Stimulated activated CD8-positive, alpha-beta memory T cell treated with anti-CD3 and anti-CD28 coated beads, Interleukin-7, amount 100 ng/mL, for 1 hour (primary cell): ENCODE measurements around the gene WNT3.

ENCODE experiments used
- DNase-seq, 2 donors: peaks; one replicate each; pipeline ENCODE4 v3.0.0-alpha.2; 2020; ENCODE audit warnings: low read depth in 2 of 2

WNT3 gene

GRCh38 chr17:46836500-46836899 is 18.0 kb upstream of the WNT3 start:
- DNase-seq = no peak

GRCh38 chr17:46834846-46835245 is 16.4 kb upstream of the WNT3 start:
- DNase-seq = no peak

GRCh38 chr17:46833840-46834208 is 15.3 kb upstream of the WNT3 start:
- DNase-seq = no peak

- no peak for DNase-seq
These were observed 14.7 kb upstream of the WNT3 start for GRCh38 chr17:46832945-46833839.

GRCh38 chr17:46832331-46832821 is 13.9 kb upstream of the WNT3 start:
- no peak for DNase-seq

- no peak for DNase-seq
These were observed 13.3 kb upstream of the WNT3 start for GRCh38 chr17:46831573-46832330.

- no peak for DNase-seq
These were observed 8.8 kb upstream of the WNT3 start for GRCh38 chr17:46827274-46827673.

GRCh38 chr17:46826116-46826515 is 7.6 kb upstream of the WNT3 start:
- DNase-seq = no peak

GRCh38 chr17:46823657-46824056 is 5.2 kb upstream of the WNT3 start:
- no peak for DNase-seq

GRCh38 chr17:46822388-46822921 is 4.0 kb upstream of the WNT3 start:
- DNase-seq = no peak

GRCh38 chr17:46821482-46822387 is 3.2 kb upstream of the WNT3 start:
- DNase-seq = no peak

GRCh38 chr17:46820592-46821450 is 2.3 kb upstream of the WNT3 start:
- DNase-seq = no peak

GRCh38 chr17:46819906-46820351 is 1.4 kb upstream of the WNT3 start:
- no peak for DNase-seq

- no peak for DNase-seq
These were observed 702 bp upstream of the WNT3 start for GRCh38 chr17:46818929-46819859.

- no peak for DNase-seq
These were observed 637 bp downstream of the WNT3 start for GRCh38 chr17:46817901-46818209.

- no peak for DNase-seq
These were observed 1.2 kb downstream of the WNT3 start for GRCh38 chr17:46817151-46817900.

GRCh38 chr17:46815474-46816353 is 2.8 kb downstream of the WNT3 start:
- DNase-seq = no peak

- no peak for DNase-seq
These were observed 4.0 kb downstream of the WNT3 start for GRCh38 chr17:46814446-46814845.
